Esophagus muscularis mucosa (tissue), 4 donors: Measurements from ENCODE around the gene CHKA. TPM values are rescaled to one million over a fixed set of nuclear protein-coding genes. Genes with fewer than 3 reads are reported as not detected.

Source experiments
- DNase-seq: peaks from one replicate; pipeline ENCODE4 v3.0.0-alpha.2; 2017; ENCODE audit errors: extremely low spot score
- H3K27ac ChIP-seq, 4 donors: fragments of 200-600 bp; sonication (generic); replicated peaks in 1 of 4; 1 replicate in 3 of 4; 2 replicates in 1 of 4; pipeline ENCODE4 v1.5.1; 2016 to 2019; ENCODE audit warnings: mild to moderate bottlenecking in 1 of 4
- H3K27me3 ChIP-seq, 4 donors: fragments of 200-600 bp; sonication (generic); one replicate each; pipeline versions ENCODE4 v1.5.1 to v1.6.0; 2016 to 2019
- H3K36me3 ChIP-seq, 4 donors: fragments of 200-600 bp; sonication (generic); one replicate each; pipeline ENCODE4 v1.5.1; 2016 to 2019
- H3K4me1 ChIP-seq, 4 donors: fragments of 200-600 bp; sonication (generic); one replicate each; pipeline ENCODE4 v1.5.1; 2016 to 2019
- H3K4me3 ChIP-seq, 4 donors: fragments of 200-600 bp; sonication (generic); 1 replicate in 2 of 4; 2 replicates in 2 of 4; pipeline ENCODE4 v1.5.1; 2016 to 2019; ENCODE audit warnings: mild to moderate bottlenecking in 4 of 4, moderate library complexity in 1 of 4
- H3K9me3 ChIP-seq, 4 donors: fragments of 200-600 bp; sonication (generic); 1 replicate in 3 of 4; 2 replicates in 1 of 4; pipeline ENCODE4 v1.5.1; 2016 to 2019
- CTCF ChIP-seq, 3 experiments: fragments of 200-600 bp in 2 of 3; fragments of 450-650 bp in 1 of 3; sonication (generic) in 2 of 3; IDR thresholded peaks; one replicate each; pipeline ENCODE4 v1.5.1; 2017 to 2019; ENCODE audit warnings: antibody characterized with exemption in 3 of 3, mild to moderate bottlenecking in 2 of 3, moderate library complexity in 1 of 3
- EP300 ChIP-seq: sonication (generic); formaldehyde crosslinking; IDR thresholded peaks from one replicate; pipeline ENCODE4 v1.6.1; 2017; ENCODE audit warnings: antibody characterized with exemption
- POLR2A ChIP-seq: fragments of 450-650 bp; IDR thresholded peaks from one replicate; pipeline ENCODE4 v1.6.1; 2017; ENCODE audit warnings: antibody characterized with exemption, moderate library complexity, mild to moderate bottlenecking, low read depth
- POLR2AphosphoS5 ChIP-seq, 2 donors: sonication (generic); formaldehyde crosslinking; IDR thresholded peaks; one replicate each; pipeline ENCODE4 v1.6.1; 2017; ENCODE audit warnings: antibody characterized with exemption in 2 of 2
- WGBS: methylation state at CpG from one replicate; pipeline ENCODE4 v1.1.5; 2018; 5-methylcytosine and 5-hydroxymethylcytosine counted together
- intact Hi-C: fragments of 100-400 bp; cut with DNase I; formaldehyde crosslinking; loops from one replicate; pipeline ENCODE4 v1.15.1; 2023
- total RNA-seq, 4 donors: library from RNA; depleted of rRNA; stranded (reverse); fragments of >200 nt; gene quantifications; one replicate each; pipeline versions ENCODE4 v1.1.0 to v1.2.1, GENCODE V29; 2016

The CHKA gene
- total RNA-seq, 4 donors from 2014 or later: 13.8 to 20.3 (median 18.3) TPM

GRCh38 chr11:68018730-68019190 is 102.4 kb downstream of the CHKA start:
- 94% methylated on average over 9 of the region's 18 CpGs for WGBS
- Histone ChIP-seq H3K36me3 (peaks cover 0 to 14% (median 5%) of the 10 kb centered on the region in 4 donors), H3K27me3 (no peaks in the 10 kb centered on the region), H3K4me1 (peaks cover 3 to 25% (median 21%) of the 10 kb centered on the region in 4 donors), H3K9me3 (no peaks in the 10 kb centered on the region), H3K27ac (no peak overlapping the region), H3K4me3 (no peak overlapping the region)
- TF ChIP-seq POLR2A: no peak
- no peak for TF ChIP-seq CTCF (IDR thresholded peaks at IDR 0.05)
- TF ChIP-seq EP300: no peak
- TF ChIP-seq POLR2AphosphoS5 (IDR thresholded peaks at IDR 0.05): no peak
- intact Hi-C loops: no loop called here
- no peak for DNase-seq

GRCh38 chr11:68017980-68018729 is 103.0 kb downstream of the CHKA start:
- Histone ChIP-seq H3K4me3 (no peak overlapping the region), H3K36me3 (peaks cover 0 to 14% (median 5%) of the 10 kb centered on the region in 4 donors), H3K27me3 (no peaks in the 10 kb centered on the region), H3K4me1 (peaks cover 3 to 30% (median 24%) of the 10 kb centered on the region in 4 donors), H3K27ac (no peak overlapping the region), H3K9me3 (no peaks in the 10 kb centered on the region)
- no peak for DNase-seq
- no peak for TF ChIP-seq POLR2AphosphoS5 (IDR thresholded peaks at IDR 0.05)
- no peak for TF ChIP-seq CTCF (IDR thresholded peaks at IDR 0.05)
- no peak for TF ChIP-seq POLR2A
- TF ChIP-seq EP300: no peak
- WGBS: 79% methylated on average over 24 of the region's 27 CpGs
- intact Hi-C loops: no loop called here

- no peaks in the 10 kb centered on the region for H3K27me3 ChIP-seq
- H3K27ac ChIP-seq: peak overlapping the region in 1 of 4 donors; percentile 10
- no peak for DNase-seq
- H3K36me3 ChIP-seq: peaks cover 0 to 7% (median 3%) of the 10 kb centered on the region in 4 donors
- TF ChIP-seq CTCF (IDR thresholded peaks at IDR 0.05) (no peak), POLR2A (no peak), EP300 (no peak), POLR2AphosphoS5 (IDR thresholded peaks at IDR 0.05) (no peak)
- no peak overlapping the region for H3K4me3 ChIP-seq
- intact Hi-C loops: no loop called here
- no peaks in the 10 kb centered on the region for H3K9me3 ChIP-seq
- peaks cover 3 to 40% (median 33%) of the 10 kb centered on the region in 4 donors for H3K4me1 ChIP-seq
- 60% methylated on average over 10 of the region's 16 CpGs for WGBS
These were observed 104.0 kb downstream of the CHKA start for GRCh38 chr11:68016904-68017817.

GRCh38 chr11:68016161-68016903 is 104.9 kb downstream of the CHKA start:
- intact Hi-C loops: no loop called here
- 66% methylated on average over 11 of the region's 13 CpGs for WGBS
- no peak overlapping the region for H3K4me3 ChIP-seq

More at GRCh38 chr11:68016161-68016903, 104.9 kb downstream of the CHKA start:
- Histone ChIP-seq H3K9me3 (no peaks in the 10 kb centered on the region), H3K36me3 (no peaks in the 10 kb centered on the region), H3K27me3 (no peaks in the 10 kb centered on the region), H3K27ac (no peak overlapping the region), H3K4me1 (peaks cover 3 to 48% (median 42%) of the 10 kb centered on the region in 4 donors)
- TF ChIP-seq POLR2AphosphoS5 (IDR thresholded peaks at IDR 0.05) (no peak), CTCF (IDR thresholded peaks at IDR 0.05) (no peak), POLR2A (no peak), EP300 (no peak)
- no peak for DNase-seq
